ENCODE data around the gene AMER2. TPM values are rescaled to one million over a fixed set of nuclear protein-coding genes. Genes with fewer than 3 reads are reported as not detected.

The AMER2 gene
- total RNA-seq, 2 experiments from 2014 or later = not detected

Other genes with a start within 250 kb of the AMER2 start
- 1 to 10 TPM; 1.2 to 1.3 TPM for gene PABPC3, start 76.2 kb downstream of the AMER2 start, total RNA-seq
- 10 to 100 TPM; 15.6 to 15.8 TPM for gene MTMR6, start 115.2 kb upstream of the AMER2 start, total RNA-seq
- gene NUP58, start 129.3 kb upstream of the AMER2 start, total RNA-seq = 100 to 1,000 TPM; 137 to 142 TPM
- 1 to 10 TPM; 1.6 to 1.7 TPM for gene ATP8A2, start 199.7 kb upstream of the AMER2 start, total RNA-seq